BLaER1 (cell line): Measurements from ENCODE around the gene ABCD4.

Experiments used
- H3K27ac ChIP-seq: shearing (Covaris generic); formaldehyde crosslinking; 2 replicates; pipeline ENCODE4 v1.8.1; 2022
- H3K27me3 ChIP-seq: shearing (Covaris generic); formaldehyde crosslinking; 2 replicates; pipeline ENCODE4 v1.8.1; 2022
- H3K36me3 ChIP-seq: shearing (Covaris generic); formaldehyde crosslinking; 2 replicates; pipeline ENCODE4 v1.8.1; 2022
- H3K4me1 ChIP-seq: shearing (Covaris generic); formaldehyde crosslinking; 2 replicates; pipeline ENCODE4 v1.8.1; 2022
- H3K4me2 ChIP-seq: shearing (Covaris generic); formaldehyde crosslinking; 2 replicates; pipeline ENCODE4 v1.8.1; 2022
- H3K4me3 ChIP-seq: shearing (Covaris generic); formaldehyde crosslinking; 2 replicates; pipeline ENCODE4 v1.8.1; 2022
- H3K9ac ChIP-seq: shearing (Covaris generic); formaldehyde crosslinking; 2 replicates; pipeline ENCODE4 v1.8.1; 2022
- H3K9me3 ChIP-seq: shearing (Covaris generic); formaldehyde crosslinking; 2 replicates; pipeline ENCODE4 v1.8.1; 2022
- H4K20me1 ChIP-seq: shearing (Covaris generic); formaldehyde crosslinking; 2 replicates; pipeline ENCODE4 v1.8.1; 2022
- Cebpa-rat ChIP-seq: shearing (Covaris generic); IDR thresholded peaks from 2 replicates; pipeline ENCODE4 v1.8.1; 2022

Gene ABCD4

DNA sequence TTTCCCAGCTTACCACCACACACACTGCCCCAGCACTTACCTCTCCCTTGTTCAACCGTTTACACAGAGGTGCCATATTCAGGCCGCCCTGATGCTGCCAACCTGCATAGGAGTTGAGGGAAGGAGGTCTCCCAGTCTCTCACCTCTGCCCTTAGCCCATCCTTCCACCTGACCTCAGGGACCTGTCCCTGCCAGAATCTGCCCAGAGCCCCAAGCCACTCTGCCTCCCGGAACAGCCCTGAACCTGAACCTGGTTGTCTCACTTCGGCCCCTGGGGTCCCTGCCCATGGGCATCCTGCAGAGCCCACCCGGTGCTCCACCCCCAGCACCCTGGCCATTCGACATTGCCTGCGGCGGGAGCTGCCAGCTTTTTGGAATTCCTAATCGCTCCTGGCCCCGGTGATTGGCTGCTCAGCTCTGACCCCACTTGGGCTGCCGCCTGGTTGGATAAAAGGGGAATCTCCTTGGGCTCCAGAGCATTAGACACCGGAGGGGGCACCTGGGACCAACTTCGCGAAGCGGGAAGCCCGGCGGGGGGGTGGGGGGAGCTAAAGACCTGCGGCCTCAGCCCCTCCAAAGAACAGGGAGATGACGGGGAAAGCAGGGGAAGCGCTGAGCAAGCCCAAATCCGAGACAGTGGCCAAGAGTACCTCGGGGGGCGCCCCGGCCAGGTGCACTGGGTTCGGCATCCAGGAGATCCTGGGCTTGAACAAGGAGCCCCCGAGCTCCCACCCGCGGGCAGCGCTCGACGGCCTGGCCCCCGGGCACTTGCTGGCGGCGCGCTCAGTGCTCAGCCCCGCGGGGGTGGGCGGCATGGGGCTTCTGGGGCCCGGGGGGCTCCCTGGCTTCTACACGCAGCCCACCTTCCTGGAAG is 63.5 kb downstream of the ABCD4 start, which contains the start of gene VSX2:
TSS of gene VSX2 (plus strand) at position 476 of the 874 bp plus-strand sequence. CDS start at position 589, 113 bp downstream.
- Histone ChIP-seq H3K9ac (no peak within 1 kb of the TSS), H3K27me3 (peaks cover 71% of the 10 kb centered on the region), H3K4me1 (no peaks in the 10 kb centered on the region), H4K20me1 (peaks cover 29% of the 10 kb centered on the region; the same call in 1 of the 2 replicates), H3K9me3 (peaks cover 34% of the 10 kb centered on the region), H3K4me2 (no peak within 1 kb of the TSS), H3K4me3 (peak within 1 kb of the TSS; percentile 44; the same call in 1 of the 2 replicates), H3K36me3 (no peaks in the 10 kb centered on the region), H3K27ac (no peak within 1 kb of the TSS)
- TF ChIP-seq Cebpa-rat, result no peak

- Histone ChIP-seq H3K9ac (no peak overlapping the region), H3K4me1 (no peaks in the 10 kb centered on the region), H3K4me2 (no peak overlapping the region), H4K20me1 (peaks cover 26% of the 10 kb centered on the region; the same call in 1 of the 2 replicates), H3K27ac (no peak overlapping the region), H3K9me3 (peaks cover 37% of the 10 kb centered on the region), H3K36me3 (no peaks in the 10 kb centered on the region), H3K27me3 (peaks cover 53% of the 10 kb centered on the region), H3K4me3 (no peak overlapping the region)
- TF ChIP-seq Cebpa-rat, result no peak
These were observed 65.3 kb downstream of the ABCD4 start for GRCh38 chr14:74237441-74237840.
